Lower leg skin (tissue), 3 donors: ENCODE results near the gene PRELID1.

Experiments used
- CTCF ChIP-seq, 3 donors: fragments of 450-650 bp; IDR thresholded peaks; one replicate each; pipeline ENCODE4 v1.5.1; 2016; ENCODE audit warnings: antibody characterized with exemption in 3 of 3, mild to moderate bottlenecking in 3 of 3, moderate library complexity in 2 of 3
- POLR2A ChIP-seq, 2 donors: fragments of 450-650 bp; IDR thresholded peaks; one replicate each; pipeline ENCODE4 v1.6.1; 2016 to 2017; ENCODE audit warnings: antibody characterized with exemption in 2 of 2, mild to moderate bottlenecking in 1 of 2, moderate library complexity in 1 of 2

DNA sequence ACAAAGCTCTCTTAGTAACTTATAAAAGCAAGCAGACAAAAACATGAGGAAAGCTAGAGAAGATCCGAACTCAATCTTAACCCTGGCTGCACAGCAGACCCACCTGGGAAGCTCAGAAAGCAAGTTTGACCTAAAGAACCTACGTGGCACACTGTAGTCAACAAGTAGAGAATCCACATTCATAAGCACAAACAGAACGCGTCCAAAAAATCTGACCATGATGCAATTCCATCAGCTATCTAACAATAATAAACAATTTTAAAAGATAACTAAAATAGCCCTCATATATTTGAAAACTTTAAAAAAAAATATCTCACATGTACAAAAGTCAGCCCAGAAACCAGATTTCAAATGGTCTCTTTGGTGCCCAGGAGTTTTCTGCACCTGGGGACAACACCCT lies 43.2 kb downstream of the PRELID1 start:
- TF ChIP-seq CTCF (IDR thresholded peaks at IDR 0.05) (no peak), POLR2A (IDR thresholded peaks at IDR 0.05) (no peak)
